ENCODE results near the gene C5orf15. TPM values are rescaled to one million over a fixed set of nuclear protein-coding genes. Genes with fewer than 3 reads are reported as not detected.

Gene C5orf15
- total RNA-seq, 2 donors from 2014 or later, result 39.5 to 56.1 TPM

- no peak for DNase-seq (ENCODE audit: low spot score)
- peaks cover 20 to 49% of the 10 kb centered on the region in 2 donors for H3K4me1 ChIP-seq (ENCODE audit: control insufficient read depth in 1 of 2, low read depth in 2 of 2)
- H3K4me3 ChIP-seq, result no peak overlapping the region
- H3K27me3 ChIP-seq (replicated peaks; ENCODE audit: insufficient read depth), result no peaks in the 10 kb centered on the region
- H3K27ac ChIP-seq, result no peak overlapping the region
- no peak for TF ChIP-seq CTCF (IDR thresholded peaks at IDR 0.05)
- H3K9me3 ChIP-seq, result no peaks in the 10 kb centered on the region
- no peaks in the 10 kb centered on the region for H3K36me3 ChIP-seq
- ATAC-seq (ENCODE audit: insufficient number of reproducible peaks, low FRiP score, low read depth), result no peak
Observed at GRCh38 chr5:133943475-133943817, 25.0 kb downstream of the C5orf15 start.

- no peak for TF ChIP-seq CTCF (IDR thresholded peaks at IDR 0.05)
- peaks cover 15 to 43% of the 10 kb centered on the region in 2 donors for H3K4me1 ChIP-seq (ENCODE audit: control insufficient read depth in 1 of 2, low read depth in 2 of 2)
- H3K9me3 ChIP-seq, result no peaks in the 10 kb centered on the region
- no peak overlapping the region for H3K4me3 ChIP-seq
- H3K27ac ChIP-seq, result no peak overlapping the region
- no peaks in the 10 kb centered on the region for H3K27me3 ChIP-seq (replicated peaks; ENCODE audit: insufficient read depth)
- DNase-seq (ENCODE audit: low spot score), result no peak
- no peak for ATAC-seq (ENCODE audit: insufficient number of reproducible peaks, low FRiP score, low read depth)
- H3K36me3 ChIP-seq, result no peaks in the 10 kb centered on the region
Observed at GRCh38 chr5:133942614-133943474, 25.6 kb downstream of the C5orf15 start.

- no peak for TF ChIP-seq CTCF (IDR thresholded peaks at IDR 0.05)
Observed at GRCh38 chr5:133941456-133942196, 26.8 kb downstream of the C5orf15 start.

GRCh38 chr5:133939668-133940067, 28.8 kb downstream of the C5orf15 start:
- Histone ChIP-seq H3K4me1 (ENCODE audit: control insufficient read depth in 1 of 2, low read depth in 2 of 2) (peaks cover 0 to 16% of the 10 kb centered on the region in 2 donors), H3K36me3 (no peaks in the 10 kb centered on the region), H3K27me3 (replicated peaks; ENCODE audit: insufficient read depth) (no peaks in the 10 kb centered on the region), H3K4me3 (no peak overlapping the region), H3K9me3 (no peaks in the 10 kb centered on the region), H3K27ac (no peak overlapping the region)
- TF ChIP-seq CTCF (IDR thresholded peaks at IDR 0.05), result no peak
- DNase-seq (ENCODE audit: low spot score), result no peak
- no peak for ATAC-seq (ENCODE audit: insufficient number of reproducible peaks, low FRiP score, low read depth)

More at GRCh38 chr5:133941456-133942196, 26.8 kb downstream of the C5orf15 start:
- H3K27me3 ChIP-seq (replicated peaks; ENCODE audit: insufficient read depth), result no peaks in the 10 kb centered on the region
- H3K27ac ChIP-seq, result no peak overlapping the region
- no peaks in the 10 kb centered on the region for H3K9me3 ChIP-seq
- H3K4me3 ChIP-seq, result no peak overlapping the region
- ATAC-seq (ENCODE audit: insufficient number of reproducible peaks, low FRiP score, low read depth) (no peak), DNase-seq (ENCODE audit: low spot score) (no peak)
- H3K36me3 ChIP-seq, result no peaks in the 10 kb centered on the region
- H3K4me1 ChIP-seq (ENCODE audit: control insufficient read depth in 1 of 2, low read depth in 2 of 2), result peaks cover 5 to 31% of the 10 kb centered on the region in 2 donors

- no peak for DNase-seq (ENCODE audit: low spot score)
- Histone ChIP-seq H3K4me1 (ENCODE audit: control insufficient read depth in 1 of 2, low read depth in 2 of 2) (peaks cover 0 to 18% of the 10 kb centered on the region in 2 donors), H3K4me3 (no peak overlapping the region), H3K27me3 (replicated peaks; ENCODE audit: insufficient read depth) (no peaks in the 10 kb centered on the region), H3K9me3 (no peaks in the 10 kb centered on the region), H3K36me3 (no peaks in the 10 kb centered on the region), H3K27ac (no peak overlapping the region)
- ATAC-seq (ENCODE audit: insufficient number of reproducible peaks, low FRiP score, low read depth), result no peak
- TF ChIP-seq CTCF (IDR thresholded peaks at IDR 0.05), result no peak
Observed at GRCh38 chr5:133938929-133939328, 29.5 kb downstream of the C5orf15 start.

All from thoracic aorta (tissue), 2 donors.